ENCODE data around the gene CORO7. TPM values are rescaled to one million over a fixed set of nuclear protein-coding genes. Genes with fewer than 3 reads are reported as not detected.
A peak's percentile ranks its signal among the peaks of the same experiment; 100 is the strongest.

CORO7 gene
- total and polyA plus RNA-seq, 9 of the 15 experiments (the other 6 are each of a cell fraction or from before 2014, with no cell fraction given), result 0.45 to 77.2 (median 18.7) TPM

GRCh38 chr16:4376126-4376892 is 40.1 kb downstream of the CORO7 start:
- Histone ChIP-seq H3K4me1 (replicated peaks in 1 of 2; ENCODE audit: control insufficient read depth in 2 of 2, insufficient read depth in 2 of 2, low read length in 2 of 2) (peaks cover 35 to 93% of the 10 kb centered on the region in 2 experiments), H3K9me3 (replicated peaks; ENCODE audit: control insufficient read depth, insufficient read depth, low read depth, low read length) (no peaks in the 10 kb centered on the region), H3K27ac (ENCODE audit: extremely low read depth, low read depth, low read length) (no peak overlapping the region), H3K4me2 (ENCODE audit: insufficient read depth, low read length) (no peak overlapping the region), H3K36me3 (ENCODE audit: control insufficient read depth, insufficient read depth, low read length) (peaks cover 12% of the 10 kb centered on the region; the same call in 1 of the 3 replicates), H3K9me1 (ENCODE audit: control insufficient read depth, insufficient read depth, low read length) (peaks cover 5% of the 10 kb centered on the region), H2AFZ (ENCODE audit: low read depth, low read length) (no peak overlapping the region), H4K20me1 (replicated peaks; ENCODE audit: control insufficient read depth, insufficient read depth, low read length) (peaks cover 4% of the 10 kb centered on the region; the same call in 1 of the 2 replicates), H3K4me3 (no peak overlapping the region), H3K27me3 (ENCODE audit: control insufficient read depth in 2 of 2, insufficient read depth in 2 of 2, low read length in 2 of 2) (no peaks in the 10 kb centered on the region), H3K79me2 (ENCODE audit: control insufficient read depth, insufficient read depth, low read length) (peaks cover 14% of the 10 kb centered on the region), H3K9ac (ENCODE audit: insufficient read depth in 1 of 2, low read depth in 2 of 2, low read length in 2 of 2) (peak overlapping the region in 1 of 2 experiments; percentile 39; a peak in 1 of 4 replicates)
- no TSS peak for BruUV-seq (replicated peaks)
- DNase-seq (ENCODE audit: extremely low read depth in 1 of 4, low spot score in 3 of 4) (peak in 1 of 4 experiments; percentile 14), ATAC-seq (no peak), FAIRE-seq (no peak)
- intact Hi-C loops (cut with micrococcal nuclease), result no loop called here
- TF ChIP-seq POLR2G (IDR thresholded peaks at IDR 0.05; ENCODE audit: low read depth, low read length) (peak; percentile 50; the same call in 1 of the 2 replicates), CTCFL (IDR thresholded peaks at IDR 0.05; ENCODE audit: borderline replicate concordance, insufficient read depth, low read depth, low read length, poor library complexity, severe bottlenecking) (no peak), SRSF3 (IDR thresholded peaks at IDR 0.05; ENCODE audit: insufficient read depth, low read length) (no peak), RBFOX2 (IDR thresholded peaks at IDR 0.05; ENCODE audit: low read depth, low read length) (0 out of 2 replicates have a peak, but pooled peaks have one; percentile 10), ZNF217 (CRISPR knock-in tag; IDR thresholded peaks at IDR 0.05) (no peak), GABPA (tag; conservative IDR thresholded peaks at IDR 0.05; ENCODE audit: low read depth) (no peak), ZNF384 (IDR thresholded peaks at IDR 0.05; ENCODE audit: low read depth, low read length) (no peak), CREBBP (IDR thresholded peaks at IDR 0.05; ENCODE audit: low read depth, low read length) (no peak)
- TF ChIP-seq, protein P1, sequence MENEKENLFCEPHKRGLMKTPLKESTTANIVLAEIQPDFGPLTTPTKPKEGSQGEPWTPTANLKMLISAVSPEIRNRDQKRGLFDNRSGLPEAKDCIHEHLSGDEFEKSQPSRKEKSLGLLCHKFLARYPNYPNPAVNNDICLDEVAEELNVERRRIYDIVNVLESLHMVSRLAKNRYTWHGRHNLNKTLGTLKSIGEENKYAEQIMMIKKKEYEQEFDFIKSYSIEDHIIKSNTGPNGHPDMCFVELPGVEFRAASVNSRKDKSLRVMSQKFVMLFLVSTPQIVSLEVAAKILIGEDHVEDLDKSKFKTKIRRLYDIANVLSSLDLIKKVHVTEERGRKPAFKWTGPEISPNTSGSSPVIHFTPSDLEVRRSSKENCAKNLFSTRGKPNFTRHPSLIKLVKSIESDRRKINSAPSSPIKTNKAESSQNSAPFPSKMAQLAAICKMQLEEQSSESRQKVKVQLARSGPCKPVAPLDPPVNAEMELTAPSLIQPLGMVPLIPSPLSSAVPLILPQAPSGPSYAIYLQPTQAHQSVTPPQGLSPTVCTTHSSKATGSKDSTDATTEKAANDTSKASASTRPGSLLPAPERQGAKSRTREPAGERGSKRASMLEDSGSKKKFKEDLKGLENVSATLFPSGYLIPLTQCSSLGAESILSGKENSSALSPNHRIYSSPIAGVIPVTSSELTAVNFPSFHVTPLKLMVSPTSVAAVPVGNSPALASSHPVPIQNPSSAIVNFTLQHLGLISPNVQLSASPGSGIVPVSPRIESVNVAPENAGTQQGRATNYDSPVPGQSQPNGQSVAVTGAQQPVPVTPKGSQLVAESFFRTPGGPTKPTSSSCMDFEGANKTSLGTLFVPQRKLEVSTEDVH (IDR thresholded peaks at IDR 0.05; ENCODE audit: low read depth, partially characterized antibody), result no peak
- CTCF ChIA-PET (ENCODE audit: low intra/inter-chr PET ratio), result no interaction called here
- WGBS (ENCODE audit: insufficient coverage, low coverage, missing lambda C conversion rate), result 92% methylated on average over 12 of the region's 31 CpGs
- in situ Hi-C loops (cut with MboI), result no loop called here
- POLR2A ChIA-PET, result interaction anchor here (0.6 kb wide), 1 partner anchor 123 kb away, joined by 3 read pairs; no protein-coding TSS in a partner anchor

Measured in K562 (cell line).